ENCODE measurements around the gene SYT14. TPM values are rescaled to one million over a fixed set of nuclear protein-coding genes. Genes with fewer than 3 reads are reported as not detected.
"Not testable (repeated sequence)": the region's sequence is repeated elsewhere in the genome, so short reads cannot be mapped to it uniquely, and the experiment has no call there.

SYT14 gene
- total RNA-seq, 1 donor from 2014 or later: 0.16 TPM

GRCh38 chr1:210092366-210092765 lies 154.3 kb downstream of the SYT14 start:
- Mint-ChIP-seq H3K4me3 (ENCODE audit: unreplicated experiment) (no peak overlapping the region), H3K36me3 (ENCODE audit: unreplicated experiment) (no peaks in the 10 kb centered on the region), H3K27me3 (ENCODE audit: unreplicated experiment) (peaks cover 24% of the 10 kb centered on the region), H3K4me1 (ENCODE audit: unreplicated experiment) (no peaks in the 10 kb centered on the region), H3K9me3 (ENCODE audit: unreplicated experiment) (no peaks in the 10 kb centered on the region), H3K27ac (ENCODE audit: unreplicated experiment) (no peak overlapping the region)
- TF ChIP-seq CTCF (IDR thresholded peaks at IDR 0.05): no peak
- DNase-seq (ENCODE audit: extremely low spot score, unreplicated experiment): no peak

DNA sequence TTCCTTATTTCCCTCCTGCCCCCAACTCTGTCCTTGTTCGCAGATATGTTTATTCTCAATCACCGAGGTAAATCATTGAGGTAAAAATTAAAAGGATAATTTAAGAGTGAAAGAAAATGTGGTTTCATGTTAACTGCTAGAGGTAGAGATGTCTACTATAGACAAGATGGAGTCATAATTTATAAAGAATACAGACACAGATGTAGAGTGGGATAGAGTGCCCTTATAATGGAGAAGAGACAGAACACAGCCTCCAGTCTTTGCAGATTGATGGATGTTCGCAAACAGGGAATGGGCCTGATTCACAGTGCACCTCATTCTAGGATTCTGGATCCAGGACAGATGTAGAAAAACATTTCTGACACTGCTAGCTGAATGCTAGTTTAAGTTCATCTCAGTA lies 155.4 kb downstream of the SYT14 start:
- no peak overlapping the region for H3K27ac Mint-ChIP-seq (ENCODE audit: unreplicated experiment)
- DNase-seq (ENCODE audit: extremely low spot score, unreplicated experiment): no peak

DNA sequence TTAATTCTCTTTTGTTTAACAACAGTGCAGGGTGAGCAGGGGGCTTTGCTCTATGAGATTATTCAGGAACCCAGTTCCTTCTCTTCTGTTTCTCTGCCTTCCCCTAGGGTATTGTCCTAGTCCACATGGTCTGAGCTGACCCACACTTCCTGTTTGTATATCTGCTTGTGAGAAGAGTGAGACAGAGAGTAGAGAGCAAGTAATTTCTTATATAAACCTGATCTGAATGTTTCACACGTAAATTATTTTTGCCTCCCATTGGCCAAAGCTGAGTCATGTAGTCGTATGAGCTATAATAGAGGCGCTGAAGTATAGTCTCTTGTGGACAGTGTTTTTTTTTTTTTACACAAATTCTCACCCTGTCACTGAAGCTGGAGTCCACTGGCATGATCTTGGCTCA lies 160.3 kb downstream of the SYT14 start:
- H3K4me3 Mint-ChIP-seq (ENCODE audit: unreplicated experiment): no peak overlapping the region
- no peak for TF ChIP-seq CTCF (IDR thresholded peaks at IDR 0.05)
- DNase-seq (ENCODE audit: extremely low spot score, unreplicated experiment): no peak

More for the DNA sequence above, 155.4 kb downstream of the SYT14 start:
- TF ChIP-seq CTCF (IDR thresholded peaks at IDR 0.05): no peak
- H3K9me3 Mint-ChIP-seq (ENCODE audit: unreplicated experiment): no peaks in the 10 kb centered on the region
- H3K36me3 Mint-ChIP-seq (ENCODE audit: unreplicated experiment): no peaks in the 10 kb centered on the region
- no peak overlapping the region for H3K4me3 Mint-ChIP-seq (ENCODE audit: unreplicated experiment)
- peaks cover 2% of the 10 kb centered on the region for H3K4me1 Mint-ChIP-seq (ENCODE audit: unreplicated experiment)
- peaks cover 24% of the 10 kb centered on the region for H3K27me3 Mint-ChIP-seq (ENCODE audit: unreplicated experiment)

DNA sequence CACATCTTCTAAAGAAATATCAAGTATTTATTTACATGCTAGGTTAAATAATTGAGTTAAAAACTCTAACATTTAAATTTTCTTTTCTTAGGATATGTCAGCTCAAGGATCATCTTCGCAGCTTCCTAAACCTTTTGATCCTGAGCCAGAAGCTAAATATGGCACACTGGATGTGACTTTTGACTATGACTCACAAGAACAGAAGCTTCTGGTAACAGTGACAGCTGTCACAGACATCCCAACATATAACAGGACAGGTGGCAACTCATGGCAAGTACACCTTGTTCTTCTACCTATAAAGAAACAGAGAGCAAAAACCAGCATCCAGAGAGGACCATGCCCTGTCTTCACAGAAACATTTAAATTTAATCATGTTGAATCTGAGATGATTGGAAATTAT lies 161.9 kb downstream of the SYT14 start:
- Mint-ChIP-seq H3K4me1 (ENCODE audit: unreplicated experiment) (peaks cover 4% of the 10 kb centered on the region), H3K9me3 (ENCODE audit: unreplicated experiment) (no peaks in the 10 kb centered on the region), H3K4me3 (ENCODE audit: unreplicated experiment) (no peak overlapping the region), H3K27me3 (ENCODE audit: unreplicated experiment) (peaks cover 19% of the 10 kb centered on the region), H3K27ac (ENCODE audit: unreplicated experiment) (no peak overlapping the region), H3K36me3 (ENCODE audit: unreplicated experiment) (no peaks in the 10 kb centered on the region)
- no peak for TF ChIP-seq CTCF (IDR thresholded peaks at IDR 0.05)
- DNase-seq (ENCODE audit: extremely low spot score, unreplicated experiment): no peak

More for the DNA sequence above, 160.3 kb downstream of the SYT14 start:
- no peaks in the 10 kb centered on the region for H3K9me3 Mint-ChIP-seq (ENCODE audit: unreplicated experiment)
- H3K36me3 Mint-ChIP-seq (ENCODE audit: unreplicated experiment): no peaks in the 10 kb centered on the region
- H3K4me1 Mint-ChIP-seq (ENCODE audit: unreplicated experiment): peaks cover 4% of the 10 kb centered on the region
- H3K27me3 Mint-ChIP-seq (ENCODE audit: unreplicated experiment): peaks cover 19% of the 10 kb centered on the region
- H3K27ac Mint-ChIP-seq (ENCODE audit: unreplicated experiment): no peak overlapping the region

DNA sequence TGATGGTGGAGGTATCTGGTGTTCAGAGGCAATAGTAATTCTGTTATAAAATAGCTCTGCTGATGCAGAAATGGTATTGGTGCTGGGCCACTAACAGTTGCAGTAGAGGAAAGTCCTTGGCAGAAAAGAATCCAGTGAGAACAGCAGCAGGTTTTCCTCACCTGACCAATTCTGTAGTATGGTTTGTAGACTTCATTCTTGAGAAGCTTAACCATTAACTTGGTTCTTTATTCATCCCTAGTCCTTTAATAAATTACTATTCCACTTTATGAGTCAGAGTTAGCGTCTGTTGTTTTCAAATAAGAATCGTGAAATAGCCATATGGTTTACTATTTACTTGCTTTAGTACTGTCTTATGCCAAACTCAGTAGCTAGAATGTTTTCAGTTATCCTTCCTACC lies 166.1 kb downstream of the SYT14 start:
- DNase-seq (ENCODE audit: extremely low spot score, unreplicated experiment): no peak
- peaks cover 41% of the 10 kb centered on the region for H3K27me3 Mint-ChIP-seq (ENCODE audit: unreplicated experiment)
- no peaks in the 10 kb centered on the region for H3K36me3 Mint-ChIP-seq (ENCODE audit: unreplicated experiment)
- no peak overlapping the region for H3K4me3 Mint-ChIP-seq (ENCODE audit: unreplicated experiment)
- H3K27ac Mint-ChIP-seq (ENCODE audit: unreplicated experiment): no peak overlapping the region
- no peaks in the 10 kb centered on the region for H3K4me1 Mint-ChIP-seq (ENCODE audit: unreplicated experiment)
- TF ChIP-seq CTCF (IDR thresholded peaks at IDR 0.05): no peak
- no peaks in the 10 kb centered on the region for H3K9me3 Mint-ChIP-seq (ENCODE audit: unreplicated experiment)

- not testable (repeated sequence) for H3K27ac Mint-ChIP-seq (ENCODE audit: unreplicated experiment); H3K9me3 Mint-ChIP-seq (ENCODE audit: unreplicated experiment); H3K4me1 Mint-ChIP-seq (ENCODE audit: unreplicated experiment); H3K4me3 Mint-ChIP-seq (ENCODE audit: unreplicated experiment); H3K36me3 Mint-ChIP-seq (ENCODE audit: unreplicated experiment); DNase-seq (ENCODE audit: extremely low spot score, unreplicated experiment)
- peaks cover 17% of the 10 kb centered on the region for H3K27me3 Mint-ChIP-seq (ENCODE audit: unreplicated experiment)
These were observed 174.9 kb downstream of the SYT14 start for GRCh38 chr1:210112906-210113305.

Data from osteocyte (in vitro differentiated cells).